Smooth muscle cell (in vitro differentiated cells): Measurements from ENCODE around the gene STOX1. TPM values are rescaled to one million over a fixed set of nuclear protein-coding genes. Genes with fewer than 3 reads are reported as not detected.

Source experiments
- DNase-seq: peaks from one replicate; lab custom pipeline; 2025; ENCODE audit not compliant: unreplicated experiment; lab: John Stamatoyannopoulos, UW
- H2AFZ ChIP-seq: fragments of 200-600 bp; sonication (generic); 2 replicates; pipeline ENCODE4 v1.6.0; 2016; ENCODE audit warnings: antibody characterized with exemption, low read depth, mild to moderate bottlenecking
- H3F3A ChIP-seq: fragments of 200-600 bp; sonication (generic); 2 replicates; pipeline ENCODE4 v1.6.0; 2017; ENCODE audit warnings: antibody characterized with exemption, low read depth
- H3K27ac ChIP-seq: fragments of 200-600 bp; sonication (generic); 2 replicates; pipeline ENCODE4 v1.5.1; 2016; ENCODE audit warnings: low read depth, mild to moderate bottlenecking
- H3K27me3 ChIP-seq: fragments of 200-600 bp; sonication (generic); 2 replicates; pipeline ENCODE4 v1.6.1; 2016; ENCODE audit warnings: low read depth, mild to moderate bottlenecking
- H3K36me3 ChIP-seq: fragments of 200-600 bp; sonication (generic); 2 replicates; pipeline ENCODE4 v1.5.1; 2016; ENCODE audit warnings: low read depth
- H3K4me1 ChIP-seq: fragments of 200-600 bp; sonication (generic); 2 replicates; pipeline ENCODE4 v1.5.1; 2016; ENCODE audit warnings: low read depth
- H3K4me2 ChIP-seq: fragments of 200-600 bp; sonication (generic); 2 replicates; pipeline ENCODE4 v1.6.0; 2016; ENCODE audit warnings: mild to moderate bottlenecking
- H3K4me3 ChIP-seq: fragments of 200-600 bp; sonication (generic); 2 replicates; pipeline ENCODE4 v1.5.1; 2016; ENCODE audit warnings: mild to moderate bottlenecking
- H3K79me2 ChIP-seq: fragments of 200-600 bp; sonication (generic); 2 replicates; pipeline ENCODE4 v1.6.0; 2016; ENCODE audit warnings: low read depth, mild to moderate bottlenecking
- H3K9ac ChIP-seq: fragments of 200-600 bp; sonication (generic); 2 replicates; pipeline ENCODE4 v1.6.0; 2016; ENCODE audit warnings: low read depth
- H3K9me3 ChIP-seq: fragments of 200-600 bp; sonication (generic); replicated peaks from 2 replicates; pipeline ENCODE4 v1.5.1; 2016; ENCODE audit warnings: low read depth
- H4K20me1 ChIP-seq: fragments of 200-600 bp; sonication (generic); 2 replicates; pipeline ENCODE4 v1.6.0; 2016; ENCODE audit warnings: low read depth
- WGBS: methylation state at CpG from one replicate; pipeline ENCODE4 v1.1.7; 2016; ENCODE audit warnings: low lambda C conversion rate; 5-methylcytosine and 5-hydroxymethylcytosine counted together
- polyA plus RNA-seq: library from polyadenylated mRNA; unstranded; fragments of >200 nt; fragmentation: Nextera tagmentation; extraction: Ambion mirVana; gene quantifications from 2 replicates; pipeline ENCODE4 v1.2.1, GENCODE V29; 2016
- total RNA-seq: library from RNA; depleted of rRNA; stranded (reverse); fragments of >200 nt; gene quantifications from 2 replicates; pipeline ENCODE4 v1.2.3, GENCODE V29; 2014
- TF ChIP-seq, protein P1 (sequence below): fragments of 200-600 bp; sonication (generic); IDR thresholded peaks from 2 replicates; pipeline ENCODE4 v1.5.1; 2017; ENCODE audit warnings: borderline replicate concordance, mild to moderate bottlenecking, antibody characterized with exemption; ENCODE audit not compliant: insufficient read depth, poor library complexity, severe bottlenecking

Gene STOX1
- total and polyA plus RNA-seq, 2 experiments from 2014 or later, result not detected

DNA sequence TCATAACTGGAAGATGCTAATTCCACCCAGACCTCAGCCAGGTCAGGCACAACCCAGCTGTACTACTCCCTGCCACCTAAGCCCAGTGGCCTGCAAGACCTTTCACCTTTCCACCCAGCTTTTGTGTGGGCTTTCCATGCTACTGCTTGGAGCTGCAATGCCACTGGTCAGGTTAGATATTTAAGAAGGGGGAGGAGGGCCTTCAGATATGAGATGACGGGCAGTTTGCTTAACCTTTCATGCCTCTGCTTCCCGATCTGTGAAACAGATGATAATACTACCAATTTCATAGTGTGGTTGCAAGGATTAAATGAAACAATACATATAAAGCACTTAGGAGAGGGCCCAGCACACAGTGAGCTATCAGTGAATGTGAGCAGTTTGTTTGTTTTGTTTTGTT is 20.9 kb downstream of the STOX1 start:
- H2AFZ ChIP-seq, result no peak overlapping the region

DNA sequence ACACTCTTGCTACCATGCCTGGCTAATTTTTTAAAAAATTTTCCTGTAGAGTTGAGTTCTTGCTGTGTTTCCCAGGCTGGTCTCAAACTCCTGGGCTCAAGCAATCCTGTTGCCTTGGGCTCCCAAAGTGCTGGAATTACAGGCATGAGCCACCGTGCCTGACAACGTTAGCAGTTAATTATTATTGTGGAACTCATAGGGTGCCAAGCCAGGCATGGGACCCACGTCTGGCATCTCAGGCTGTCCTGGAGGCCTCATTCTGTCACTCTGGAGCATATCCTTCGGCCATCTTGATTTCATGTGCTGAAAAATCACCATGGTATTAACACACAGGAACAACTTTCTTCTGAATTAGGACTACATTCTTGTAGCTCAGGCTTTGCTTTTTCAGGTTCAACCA is 21.5 kb downstream of the STOX1 start:
- H4K20me1 ChIP-seq, result no peaks in the 10 kb centered on the region
- H3K4me1 ChIP-seq, result no peaks in the 10 kb centered on the region
- no peak overlapping the region for H2AFZ ChIP-seq
- H3K9ac ChIP-seq, result no peak overlapping the region
- TF ChIP-seq, protein P1, sequence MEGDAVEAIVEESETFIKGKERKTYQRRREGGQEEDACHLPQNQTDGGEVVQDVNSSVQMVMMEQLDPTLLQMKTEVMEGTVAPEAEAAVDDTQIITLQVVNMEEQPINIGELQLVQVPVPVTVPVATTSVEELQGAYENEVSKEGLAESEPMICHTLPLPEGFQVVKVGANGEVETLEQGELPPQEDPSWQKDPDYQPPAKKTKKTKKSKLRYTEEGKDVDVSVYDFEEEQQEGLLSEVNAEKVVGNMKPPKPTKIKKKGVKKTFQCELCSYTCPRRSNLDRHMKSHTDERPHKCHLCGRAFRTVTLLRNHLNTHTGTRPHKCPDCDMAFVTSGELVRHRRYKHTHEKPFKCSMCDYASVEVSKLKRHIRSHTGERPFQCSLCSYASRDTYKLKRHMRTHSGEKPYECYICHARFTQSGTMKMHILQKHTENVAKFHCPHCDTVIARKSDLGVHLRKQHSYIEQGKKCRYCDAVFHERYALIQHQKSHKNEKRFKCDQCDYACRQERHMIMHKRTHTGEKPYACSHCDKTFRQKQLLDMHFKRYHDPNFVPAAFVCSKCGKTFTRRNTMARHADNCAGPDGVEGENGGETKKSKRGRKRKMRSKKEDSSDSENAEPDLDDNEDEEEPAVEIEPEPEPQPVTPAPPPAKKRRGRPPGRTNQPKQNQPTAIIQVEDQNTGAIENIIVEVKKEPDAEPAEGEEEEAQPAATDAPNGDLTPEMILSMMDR, result no peak
- no peak for DNase-seq
- no peaks in the 10 kb centered on the region for H3K27me3 ChIP-seq
- H3K4me2 ChIP-seq, result no peak overlapping the region
- no peak overlapping the region for H3K27ac ChIP-seq
- H3K4me3 ChIP-seq, result no peak overlapping the region
- H3K36me3 ChIP-seq, result no peaks in the 10 kb centered on the region
- 76% methylated on average over 4 of the region's 4 CpGs for WGBS
- H3F3A ChIP-seq, result no peaks in the 10 kb centered on the region
- no peaks in the 10 kb centered on the region for H3K79me2 ChIP-seq
- no peaks in the 10 kb centered on the region for H3K9me3 ChIP-seq

More for the DNA sequence above, 20.9 kb downstream of the STOX1 start:
- H3K9ac ChIP-seq, result no peak overlapping the region
- no peak overlapping the region for H3K4me2 ChIP-seq
- no peak overlapping the region for H3K27ac ChIP-seq
- TF ChIP-seq, protein P1, result no peak
- no peaks in the 10 kb centered on the region for H3K9me3 ChIP-seq
- no peaks in the 10 kb centered on the region for H3K36me3 ChIP-seq
- WGBS, result 91% methylated on average over 2 of the region's 2 CpGs
- H3K4me3 ChIP-seq, result no peak overlapping the region
- DNase-seq, result no peak
- H3K4me1 ChIP-seq, result no peaks in the 10 kb centered on the region
- no peaks in the 10 kb centered on the region for H3F3A ChIP-seq
- H3K79me2 ChIP-seq, result no peaks in the 10 kb centered on the region
- no peaks in the 10 kb centered on the region for H4K20me1 ChIP-seq
- no peaks in the 10 kb centered on the region for H3K27me3 ChIP-seq

DNA sequence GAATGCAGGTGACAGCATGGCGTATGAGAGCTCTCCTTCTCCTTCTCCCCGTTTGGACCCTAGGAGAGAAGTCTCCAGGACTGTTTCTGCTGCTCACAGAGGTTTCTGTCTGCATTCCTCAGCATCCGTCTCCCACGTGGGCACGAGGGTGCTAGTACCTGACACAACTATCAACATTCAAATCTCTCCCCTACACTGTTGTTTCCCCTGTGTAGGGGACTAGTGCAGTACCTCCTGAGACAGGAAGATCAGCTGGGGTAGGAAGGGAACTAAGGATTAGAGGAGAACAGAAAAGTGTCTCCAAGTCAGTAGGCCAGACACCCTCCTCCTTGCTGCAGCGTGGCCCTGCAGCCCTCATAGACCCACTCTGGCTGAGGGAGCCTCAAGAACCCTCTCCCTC is 29.0 kb downstream of the STOX1 start:
- Histone ChIP-seq H3K79me2 (no peaks in the 10 kb centered on the region), H3K4me2 (no peak overlapping the region), H3K36me3 (no peaks in the 10 kb centered on the region), H3K4me1 (no peaks in the 10 kb centered on the region), H3K9me3 (no peaks in the 10 kb centered on the region), H3K27ac (no peak overlapping the region), H3F3A (no peaks in the 10 kb centered on the region), H3K9ac (no peak overlapping the region), H3K27me3 (no peaks in the 10 kb centered on the region), H2AFZ (no peak overlapping the region), H4K20me1 (no peaks in the 10 kb centered on the region), H3K4me3 (no peak overlapping the region)
- no peak for DNase-seq
- TF ChIP-seq, protein P1, result no peak
- WGBS, result 75% methylated on average over 6 of the region's 6 CpGs

GRCh38 chr10:68857005-68857404 is 29.7 kb downstream of the STOX1 start:
- Histone ChIP-seq H3K4me3 (no peak overlapping the region), H4K20me1 (no peaks in the 10 kb centered on the region), H3K79me2 (no peaks in the 10 kb centered on the region), H2AFZ (no peak overlapping the region), H3K4me2 (no peak overlapping the region), H3F3A (no peaks in the 10 kb centered on the region), H3K9me3 (no peaks in the 10 kb centered on the region), H3K27ac (no peak overlapping the region), H3K4me1 (no peaks in the 10 kb centered on the region), H3K27me3 (no peaks in the 10 kb centered on the region), H3K9ac (no peak overlapping the region), H3K36me3 (no peaks in the 10 kb centered on the region)
- TF ChIP-seq, protein P1, result no peak
- 83% methylated on average over 2 of the region's 2 CpGs for WGBS
- DNase-seq, result no peak
